Heart left ventricle (tissue), 13 donors: ENCODE data around the gene SLC6A4.

Source experiments
- POLR2A ChIP-seq, 2 donors: fragments of 450-650 bp; IDR thresholded peaks; one replicate each; pipeline ENCODE4 v1.6.1; 2017; ENCODE audit warnings: antibody characterized with exemption in 2 of 2, mild to moderate bottlenecking in 2 of 2, moderate library complexity in 2 of 2
- TF ChIP-seq, protein P1 (sequence below), 12 donors: fragments of 200-600 bp; sonication (generic) in 4 of 12; IDR thresholded peaks; one replicate each; pipeline versions ENCODE4 v1.5.0 to v1.8.0; 2018 to 2022; ENCODE audit warnings: antibody characterized with exemption in 12 of 12, mild to moderate bottlenecking in 5 of 12
- donor health status: ischemic (EF 13 %, LVEDD 7.1; RV severe dilation, severe dysfunction).
- donor health status: DM: no; HTN: yes; CAD: no.
- donor health status: DM: no; HTN: no; CAD: no.
- donor health status: ischemic (EF 25% LVEDD 6.9; RV normal size, moderate dysfunction).
- donor health status: ischemic (EF 25% LVEDD 5.7; RV mildly dilated, moderate dysfunction).
- donor health status: ischemic (EF 35%, LVEDD 5.7; RV mildly dilated, moderate dysfunction).
- donor health status: nonischemic (EF 11% LVEDD 7.7; RV severe dilation, severe dysfunction).
- donor health status: DM: yes; HTN: yes; CAD: no.
- donor health status: PGD.
- donor health status: ischemic (EF 29% LVEDD 5.4; RV normal size, mild dysfunction).
- donor health status: nonischemic (EF 23%, LVEDD 6.1; RV moderate dilation, normal function).

DNA sequence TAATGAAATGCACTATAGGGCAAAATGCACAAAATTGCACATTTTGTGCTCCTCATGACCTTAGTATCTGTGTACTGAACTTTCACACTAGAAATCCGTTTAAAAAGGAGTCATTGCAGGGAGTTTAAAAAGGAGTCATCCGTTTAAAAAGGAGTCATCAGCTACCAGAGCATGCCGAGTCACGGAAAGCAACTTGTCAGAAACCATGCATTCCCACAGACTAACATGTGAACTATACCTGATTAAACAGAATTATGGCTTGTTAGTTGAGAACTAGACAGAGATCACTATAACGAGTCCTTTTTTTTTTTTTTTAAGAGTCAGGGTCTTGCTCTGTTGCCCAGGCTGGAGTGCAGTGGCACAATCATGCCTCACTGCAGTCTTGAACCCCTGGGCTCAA lies 35.9 kb downstream of the SLC6A4 start:
- no peak for TF ChIP-seq POLR2A (IDR thresholded peaks at IDR 0.05)
- TF ChIP-seq, protein P1, sequence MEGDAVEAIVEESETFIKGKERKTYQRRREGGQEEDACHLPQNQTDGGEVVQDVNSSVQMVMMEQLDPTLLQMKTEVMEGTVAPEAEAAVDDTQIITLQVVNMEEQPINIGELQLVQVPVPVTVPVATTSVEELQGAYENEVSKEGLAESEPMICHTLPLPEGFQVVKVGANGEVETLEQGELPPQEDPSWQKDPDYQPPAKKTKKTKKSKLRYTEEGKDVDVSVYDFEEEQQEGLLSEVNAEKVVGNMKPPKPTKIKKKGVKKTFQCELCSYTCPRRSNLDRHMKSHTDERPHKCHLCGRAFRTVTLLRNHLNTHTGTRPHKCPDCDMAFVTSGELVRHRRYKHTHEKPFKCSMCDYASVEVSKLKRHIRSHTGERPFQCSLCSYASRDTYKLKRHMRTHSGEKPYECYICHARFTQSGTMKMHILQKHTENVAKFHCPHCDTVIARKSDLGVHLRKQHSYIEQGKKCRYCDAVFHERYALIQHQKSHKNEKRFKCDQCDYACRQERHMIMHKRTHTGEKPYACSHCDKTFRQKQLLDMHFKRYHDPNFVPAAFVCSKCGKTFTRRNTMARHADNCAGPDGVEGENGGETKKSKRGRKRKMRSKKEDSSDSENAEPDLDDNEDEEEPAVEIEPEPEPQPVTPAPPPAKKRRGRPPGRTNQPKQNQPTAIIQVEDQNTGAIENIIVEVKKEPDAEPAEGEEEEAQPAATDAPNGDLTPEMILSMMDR (IDR thresholded peaks at IDR 0.05) = no peak
